Skeletal muscle tissue (tissue), 4 donors: Measurements from ENCODE around the gene TRABD. TPM values are rescaled to one million over a fixed set of nuclear protein-coding genes. Genes with fewer than 3 reads are reported as not detected.
A peak's percentile ranks its signal among the peaks of the same experiment; 100 is the strongest.

Experiments
- H3K27ac ChIP-seq: one replicate; pipeline ENCODE4 v1.7.0; 2013; ENCODE audit warnings: mild to moderate bottlenecking, low read depth, low read length, inconsistent platforms
- H3K27me3 ChIP-seq, 3 donors: one replicate each; pipeline ENCODE4 v1.7.0; 2013; ENCODE audit warnings: low read length in 3 of 3; ENCODE audit not compliant: control insufficient read depth in 3 of 3, insufficient read depth in 3 of 3
- H3K36me3 ChIP-seq, 3 donors: one replicate each; pipeline ENCODE4 v1.7.0; 2013; ENCODE audit warnings: low read length in 3 of 3; ENCODE audit not compliant: control insufficient read depth in 3 of 3, insufficient read depth in 3 of 3
- H3K4me1 ChIP-seq, 3 donors: one replicate each; pipeline ENCODE4 v1.7.0; 2013; ENCODE audit warnings: low read length in 3 of 3, mild to moderate bottlenecking in 3 of 3; ENCODE audit not compliant: control insufficient read depth in 3 of 3, insufficient read depth in 3 of 3
- H3K4me3 ChIP-seq, 3 donors: one replicate each; pipeline ENCODE4 v1.7.0; 2013; ENCODE audit warnings: low read length in 3 of 3
- H3K9ac ChIP-seq, 3 donors: one replicate each; pipeline ENCODE4 v1.7.0; 2013; ENCODE audit warnings: low read length in 3 of 3, mild to moderate bottlenecking in 3 of 3, moderate library complexity in 2 of 3, low read depth in 1 of 3
- H3K9me3 ChIP-seq, 3 donors: one replicate each; pipeline ENCODE4 v1.7.0; 2013; ENCODE audit warnings: low read length in 3 of 3; ENCODE audit not compliant: control insufficient read depth in 3 of 3
- total RNA-seq: library from RNA; depleted of rRNA; stranded (reverse); fragments of >200 nt; gene quantifications from one replicate; pipeline ENCODE4 v1.2.3, GENCODE V29; 2014
- donor health status: Osteomylitis.

The TRABD gene
- total RNA-seq, 1 donor from 2014 or later = 4.7 TPM

- Histone ChIP-seq H3K4me3 (peak overlapping the region; percentile 93 to 98 (median 95)), H3K4me1 (peaks cover 33 to 57% (median 47%) of the 10 kb centered on the region in 3 donors), H3K36me3 (peaks cover 28 to 39% (median 36%) of the 10 kb centered on the region in 3 donors), H3K9me3 (no peaks in the 10 kb centered on the region), H3K27me3 (no peaks in the 10 kb centered on the region), H3K9ac (peak overlapping the region; percentile 89 to 99 (median 98)), H3K27ac (peak overlapping the region; percentile 82)
Measured at GRCh38 chr22:50243685-50244419, 58.1 kb downstream of the TRABD start.

- Histone ChIP-seq H3K9ac (peak within 1 kb of the TSS; percentile 89 to 99 (median 98)), H3K36me3 (peaks cover 23 to 35% (median 33%) of the 10 kb centered on the region in 3 donors), H3K9me3 (no peaks in the 10 kb centered on the region), H3K27ac (peak within 1 kb of the TSS; percentile 82), H3K4me1 (peaks cover 37 to 63% (median 51%) of the 10 kb centered on the region in 3 donors), H3K27me3 (no peaks in the 10 kb centered on the region), H3K4me3 (peak within 1 kb of the TSS; percentile 93 to 98 (median 95))
Measured at GRCh38 chr22:50244420-50245213, 58.9 kb downstream of the TRABD start, which contains the start of gene TUBGCP6. Gene TUBGCP6 (minus strand): TSS chr22:50245023. CDS start chr22:50244459, 564 bp downstream.

- H3K9me3 ChIP-seq = no peaks in the 10 kb centered on the region
- peak overlapping the region; percentile 82 for H3K27ac ChIP-seq
- H3K4me3 ChIP-seq = peak overlapping the region; percentile 93 to 98 (median 95)
- peaks cover 15 to 28% (median 25%) of the 10 kb centered on the region in 3 donors for H3K36me3 ChIP-seq
- no peaks in the 10 kb centered on the region for H3K27me3 ChIP-seq
- H3K4me1 ChIP-seq = peaks cover 46 to 71% (median 59%) of the 10 kb centered on the region in 3 donors
- H3K9ac ChIP-seq = peak overlapping the region; percentile 89 to 98 (median 89)
Measured at GRCh38 chr22:50245214-50246072, 59.7 kb downstream of the TRABD start.

- H3K4me3 ChIP-seq = peak overlapping the region; percentile 35 to 98 (median 79)
- H3K9me3 ChIP-seq = no peaks in the 10 kb centered on the region
- peak overlapping the region in 2 of 3 donors; percentile 89 to 98 for H3K9ac ChIP-seq
- H3K36me3 ChIP-seq = peaks cover 15 to 28% (median 25%) of the 10 kb centered on the region in 3 donors
- H3K27me3 ChIP-seq = no peaks in the 10 kb centered on the region
- no peak overlapping the region for H3K27ac ChIP-seq
- H3K4me1 ChIP-seq = peaks cover 48 to 73% (median 64%) of the 10 kb centered on the region in 3 donors
Measured at GRCh38 chr22:50246242-50247175, 60.8 kb downstream of the TRABD start.

GRCh38 chr22:50247748-50248147 is 62.0 kb downstream of the TRABD start:
- H3K4me1 ChIP-seq = peaks cover 44 to 74% (median 65%) of the 10 kb centered on the region in 3 donors
- H3K9me3 ChIP-seq = no peaks in the 10 kb centered on the region
- H3K27ac ChIP-seq = no peak overlapping the region
- peak overlapping the region in 1 of 3 donors; percentile 50 for H3K9ac ChIP-seq
- no peaks in the 10 kb centered on the region for H3K27me3 ChIP-seq
- H3K36me3 ChIP-seq = peaks cover 16 to 31% (median 25%) of the 10 kb centered on the region in 3 donors
- no peak overlapping the region for H3K4me3 ChIP-seq

- Histone ChIP-seq H3K9me3 (no peaks in the 10 kb centered on the region), H3K27me3 (no peaks in the 10 kb centered on the region), H3K4me3 (no peak overlapping the region), H3K4me1 (peaks cover 42 to 71% (median 62%) of the 10 kb centered on the region in 3 donors), H3K9ac (peak overlapping the region in 1 of 3 donors; percentile 50), H3K36me3 (peaks cover 17 to 36% (median 25%) of the 10 kb centered on the region in 3 donors), H3K27ac (no peak overlapping the region)
Measured at GRCh38 chr22:50248196-50249081, 62.7 kb downstream of the TRABD start.
